ENCODE results near the gene SMOC1.

The SMOC1 gene

GRCh38 chr14:69933623-69934275 lies 54.5 kb downstream of the SMOC1 start:
- no peaks in the 10 kb centered on the region for H3K4me1 Mint-ChIP-seq (ENCODE audit: low read depth)
- H3K9me3 Mint-ChIP-seq, result no peaks in the 10 kb centered on the region
- no peak overlapping the region for H3K27ac Mint-ChIP-seq
- H3K36me3 Mint-ChIP-seq (ENCODE audit: low read depth), result no peaks in the 10 kb centered on the region
- no peak overlapping the region for H3K4me3 Mint-ChIP-seq
- H3K27me3 Mint-ChIP-seq, result peaks cover 30% of the 10 kb centered on the region

GRCh38 chr14:69937367-69938081 lies 58.3 kb downstream of the SMOC1 start:
- H3K27me3 Mint-ChIP-seq, result peaks cover 21% of the 10 kb centered on the region

GRCh38 chr14:69938751-69939150 lies 59.5 kb downstream of the SMOC1 start:
- H3K4me3 Mint-ChIP-seq, result no peak overlapping the region
- H3K9me3 Mint-ChIP-seq, result no peaks in the 10 kb centered on the region
- H3K36me3 Mint-ChIP-seq (ENCODE audit: low read depth), result no peaks in the 10 kb centered on the region
- H3K4me1 Mint-ChIP-seq (ENCODE audit: low read depth), result no peaks in the 10 kb centered on the region
- peaks cover 17% of the 10 kb centered on the region for H3K27me3 Mint-ChIP-seq
- H3K27ac Mint-ChIP-seq, result no peak overlapping the region

More at GRCh38 chr14:69937367-69938081, 58.3 kb downstream of the SMOC1 start:
- Mint-ChIP-seq H3K4me3 (no peak overlapping the region), H3K9me3 (no peaks in the 10 kb centered on the region), H3K36me3 (ENCODE audit: low read depth) (no peaks in the 10 kb centered on the region), H3K27ac (no peak overlapping the region), H3K4me1 (ENCODE audit: low read depth) (no peaks in the 10 kb centered on the region)

- Mint-ChIP-seq H3K4me1 (ENCODE audit: low read depth) (no peaks in the 10 kb centered on the region), H3K4me3 (no peak overlapping the region), H3K27ac (no peak overlapping the region), H3K36me3 (ENCODE audit: low read depth) (no peaks in the 10 kb centered on the region), H3K27me3 (peaks cover 16% of the 10 kb centered on the region), H3K9me3 (peaks cover 16% of the 10 kb centered on the region)
Observed at GRCh38 chr14:69941768-69942742, 62.8 kb downstream of the SMOC1 start.

GRCh38 chr14:69943084-69943780 lies 64.0 kb downstream of the SMOC1 start:
- no peaks in the 10 kb centered on the region for H3K4me1 Mint-ChIP-seq (ENCODE audit: low read depth)
- no peak overlapping the region for H3K4me3 Mint-ChIP-seq
- peaks cover 24% of the 10 kb centered on the region for H3K9me3 Mint-ChIP-seq
- H3K27ac Mint-ChIP-seq, result no peak overlapping the region
- H3K36me3 Mint-ChIP-seq (ENCODE audit: low read depth), result no peaks in the 10 kb centered on the region
- H3K27me3 Mint-ChIP-seq, result peaks cover 22% of the 10 kb centered on the region

GRCh38 chr14:69945347-69945746 lies 66.1 kb downstream of the SMOC1 start:
- Mint-ChIP-seq H3K4me3 (no peak overlapping the region), H3K4me1 (ENCODE audit: low read depth) (no peaks in the 10 kb centered on the region), H3K27me3 (peaks cover 27% of the 10 kb centered on the region), H3K36me3 (ENCODE audit: low read depth) (no peaks in the 10 kb centered on the region), H3K9me3 (peaks cover 24% of the 10 kb centered on the region), H3K27ac (no peak overlapping the region)

- Mint-ChIP-seq H3K27ac (no peak overlapping the region), H3K9me3 (peaks cover 24% of the 10 kb centered on the region), H3K27me3 (peaks cover 29% of the 10 kb centered on the region), H3K36me3 (ENCODE audit: low read depth) (no peaks in the 10 kb centered on the region), H3K4me3 (no peak overlapping the region), H3K4me1 (ENCODE audit: low read depth) (no peaks in the 10 kb centered on the region)
Observed at GRCh38 chr14:69945912-69946311, 66.7 kb downstream of the SMOC1 start.

GRCh38 chr14:69948351-69948750 lies 69.1 kb downstream of the SMOC1 start:
- Mint-ChIP-seq H3K4me1 (ENCODE audit: low read depth) (no peaks in the 10 kb centered on the region), H3K9me3 (peaks cover 24% of the 10 kb centered on the region), H3K27me3 (peaks cover 27% of the 10 kb centered on the region), H3K27ac (no peak overlapping the region), H3K36me3 (ENCODE audit: low read depth) (no peaks in the 10 kb centered on the region), H3K4me3 (no peak overlapping the region)

- Mint-ChIP-seq H3K27me3 (peaks cover 32% of the 10 kb centered on the region), H3K27ac (no peak overlapping the region), H3K9me3 (peaks cover 10% of the 10 kb centered on the region), H3K4me1 (ENCODE audit: low read depth) (no peaks in the 10 kb centered on the region), H3K4me3 (no peak overlapping the region), H3K36me3 (ENCODE audit: low read depth) (no peaks in the 10 kb centered on the region)
Observed at GRCh38 chr14:69951263-69951662, 72.0 kb downstream of the SMOC1 start.

- no peaks in the 10 kb centered on the region for H3K4me1 Mint-ChIP-seq (ENCODE audit: low read depth)
- peaks cover 10% of the 10 kb centered on the region for H3K9me3 Mint-ChIP-seq
- no peaks in the 10 kb centered on the region for H3K36me3 Mint-ChIP-seq (ENCODE audit: low read depth)
- no peak overlapping the region for H3K4me3 Mint-ChIP-seq
- peaks cover 38% of the 10 kb centered on the region for H3K27me3 Mint-ChIP-seq
- H3K27ac Mint-ChIP-seq, result no peak overlapping the region
Observed at GRCh38 chr14:69951935-69952334, 72.7 kb downstream of the SMOC1 start.

GRCh38 chr14:69953266-69953915 lies 74.2 kb downstream of the SMOC1 start:
- H3K36me3 Mint-ChIP-seq (ENCODE audit: low read depth), result no peaks in the 10 kb centered on the region
- no peaks in the 10 kb centered on the region for H3K9me3 Mint-ChIP-seq
- H3K27ac Mint-ChIP-seq, result no peak overlapping the region
- H3K4me3 Mint-ChIP-seq, result no peak overlapping the region
- peaks cover 31% of the 10 kb centered on the region for H3K27me3 Mint-ChIP-seq
- no peaks in the 10 kb centered on the region for H3K4me1 Mint-ChIP-seq (ENCODE audit: low read depth)

- Mint-ChIP-seq H3K27ac (no peak overlapping the region), H3K36me3 (ENCODE audit: low read depth) (no peaks in the 10 kb centered on the region), H3K4me1 (ENCODE audit: low read depth) (no peaks in the 10 kb centered on the region), H3K27me3 (peaks cover 19% of the 10 kb centered on the region), H3K4me3 (no peak overlapping the region), H3K9me3 (no peaks in the 10 kb centered on the region)
Observed at GRCh38 chr14:69955855-69956845, 76.9 kb downstream of the SMOC1 start.

- Mint-ChIP-seq H3K4me1 (ENCODE audit: low read depth) (no peaks in the 10 kb centered on the region), H3K4me3 (no peak overlapping the region), H3K36me3 (ENCODE audit: low read depth) (no peaks in the 10 kb centered on the region), H3K27ac (no peak overlapping the region), H3K9me3 (no peaks in the 10 kb centered on the region), H3K27me3 (peaks cover 23% of the 10 kb centered on the region)
Observed at GRCh38 chr14:69956970-69957369, 77.8 kb downstream of the SMOC1 start.
